GM19240 (cell line): ENCODE measurements around the gene IL1RAPL2.
"Not testable (repeated sequence)": the region's sequence is repeated elsewhere in the genome, so short reads cannot be mapped to it uniquely, and the experiment has no call there.

ENCODE experiments used
- DNase-seq: peaks from one replicate; pipeline ENCODE4 v3.0.0; 2011; ENCODE audit warnings: low spot score; ENCODE audit not compliant: insufficient read length

Gene IL1RAPL2

DNA sequence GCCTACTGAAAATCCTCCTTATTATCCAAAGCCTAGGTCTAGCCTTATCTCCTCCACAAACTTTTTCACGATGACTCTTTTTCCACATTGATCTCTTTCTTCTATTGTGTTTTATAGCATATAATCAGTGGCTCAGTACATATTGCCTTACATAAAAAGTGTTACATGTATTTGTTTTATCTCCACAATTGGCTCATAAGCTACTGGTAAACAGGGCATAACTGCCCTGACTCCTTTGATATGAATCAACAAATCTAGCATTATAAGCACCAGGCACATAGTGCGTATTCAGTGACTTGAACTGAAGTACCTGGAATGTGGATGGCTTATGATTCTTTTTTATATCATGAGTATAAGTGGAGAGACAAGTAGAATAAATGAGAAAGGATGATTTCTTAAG is 447.7 kb downstream of the IL1RAPL2 start:
- no peak for DNase-seq

- no peak for DNase-seq
Observed at GRCh38 chrX:105017641-105018040, 451.6 kb downstream of the IL1RAPL2 start.

GRCh38 chrX:105018865-105019264 is 452.9 kb downstream of the IL1RAPL2 start:
- DNase-seq = no peak

GRCh38 chrX:105028962-105029361 is 463.0 kb downstream of the IL1RAPL2 start:
- DNase-seq = not testable (repeated sequence)

- DNase-seq = no peak
Observed at GRCh38 chrX:105038672-105039328, 472.8 kb downstream of the IL1RAPL2 start.

GRCh38 chrX:105050921-105051320 is 484.9 kb downstream of the IL1RAPL2 start:
- DNase-seq = no peak

- DNase-seq = no peak
Observed at GRCh38 chrX:105051364-105051763, 485.4 kb downstream of the IL1RAPL2 start.

- no peak for DNase-seq
Observed at GRCh38 chrX:105052926-105053325, 486.9 kb downstream of the IL1RAPL2 start.

- no peak for DNase-seq
Observed at GRCh38 chrX:105063743-105064142, 497.7 kb downstream of the IL1RAPL2 start.

DNA sequence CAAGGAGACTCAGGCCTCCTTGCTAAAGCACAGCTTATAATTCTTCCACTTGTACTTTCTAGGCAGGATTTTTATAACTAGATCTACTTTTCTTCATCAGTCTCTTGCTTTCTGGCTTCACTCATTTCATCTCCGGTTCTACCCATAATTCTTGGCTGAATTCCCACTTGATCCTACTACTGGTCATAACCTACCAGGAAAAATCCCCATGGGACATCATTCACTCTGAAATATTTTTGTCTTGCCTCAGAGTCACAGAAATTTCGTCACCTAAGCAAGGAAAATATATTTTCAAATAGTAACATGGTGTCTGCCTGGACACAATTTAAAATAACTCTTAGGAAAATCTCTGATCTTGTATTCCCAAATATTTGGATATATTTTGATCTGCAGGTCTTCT is 532.2 kb downstream of the IL1RAPL2 start:
- no peak for DNase-seq

- DNase-seq = no peak
Observed at GRCh38 chrX:105098812-105099211, 532.8 kb downstream of the IL1RAPL2 start.

- no peak for DNase-seq
Observed at GRCh38 chrX:105101378-105101777, 535.4 kb downstream of the IL1RAPL2 start.

DNA sequence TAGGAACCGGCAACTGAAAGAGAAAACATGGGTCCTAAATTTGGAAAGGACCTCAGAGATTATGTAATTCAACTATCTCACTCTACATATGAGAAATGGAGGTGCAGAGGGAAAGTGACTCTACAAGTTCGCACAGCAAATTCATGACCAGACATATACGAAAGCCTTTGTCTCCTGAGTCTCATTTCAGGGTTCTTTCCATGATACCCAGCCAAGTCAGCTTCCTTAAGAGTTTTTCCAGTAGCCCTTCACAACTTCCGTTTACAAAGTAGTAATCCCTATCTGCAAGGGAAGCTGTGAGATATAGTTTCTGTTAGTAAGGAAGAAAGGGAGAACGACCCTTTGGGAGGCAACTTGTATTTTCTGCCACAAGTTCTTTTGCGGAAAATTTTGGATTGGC is 543.9 kb downstream of the IL1RAPL2 start:
- no peak for DNase-seq

DNA sequence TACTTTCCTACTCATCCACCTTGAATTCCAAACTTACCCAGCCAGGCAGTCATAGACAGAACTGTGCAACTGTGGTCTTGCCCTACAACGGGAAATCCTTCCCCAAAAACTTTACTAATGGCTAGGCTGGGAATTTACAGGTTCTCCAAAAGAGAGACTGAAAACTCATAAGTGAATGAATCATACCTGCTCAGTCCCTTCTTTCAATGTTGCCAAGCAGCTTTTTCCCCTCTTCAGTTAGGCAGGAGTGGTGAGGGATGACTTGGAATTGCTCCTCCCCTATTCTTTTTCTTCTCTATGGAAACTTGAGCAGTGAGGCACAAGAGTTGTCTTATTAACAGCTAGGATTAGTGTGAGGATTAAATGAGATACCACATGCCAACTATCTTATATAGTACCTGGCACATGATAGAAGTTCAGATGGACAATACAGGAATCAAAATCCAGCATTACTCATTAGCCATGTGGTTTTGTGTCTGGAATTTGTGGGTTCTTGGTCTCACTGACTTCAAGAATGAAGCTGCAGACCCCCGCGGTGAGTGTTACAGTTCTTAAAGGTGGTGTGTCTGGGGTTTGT is 548.6 kb downstream of the IL1RAPL2 start:
- no peak for DNase-seq

- DNase-seq = not testable (repeated sequence)
Observed at GRCh38 chrX:105115596-105116320, 549.8 kb downstream of the IL1RAPL2 start.

DNA sequence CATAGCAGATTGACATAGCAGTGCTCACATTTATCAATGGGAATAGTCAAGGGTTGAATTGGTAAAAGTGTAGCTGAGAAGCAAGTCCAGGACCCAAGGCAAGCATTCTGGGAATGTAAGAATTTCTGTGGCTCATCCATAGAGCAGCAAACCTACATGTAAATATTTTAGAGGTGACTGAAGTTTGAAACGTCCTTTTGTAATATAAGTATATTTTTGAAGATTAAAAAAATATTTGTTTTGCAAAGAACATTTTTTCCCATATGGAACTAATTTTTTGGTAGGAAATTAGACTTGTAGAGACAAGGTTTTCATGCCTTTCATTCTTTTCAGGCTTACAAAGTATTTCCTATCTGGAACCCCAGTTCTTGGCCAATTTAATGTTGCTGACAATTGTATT is 550.5 kb downstream of the IL1RAPL2 start:
- no peak for DNase-seq

- DNase-seq = no peak
Observed at GRCh38 chrX:105117621-105118020, 551.6 kb downstream of the IL1RAPL2 start.

GRCh38 chrX:105120463-105120862 is 554.5 kb downstream of the IL1RAPL2 start:
- DNase-seq = no peak

- no peak for DNase-seq
Observed at GRCh38 chrX:105121186-105121585, 555.2 kb downstream of the IL1RAPL2 start.

GRCh38 chrX:105126201-105126600 is 560.2 kb downstream of the IL1RAPL2 start:
- DNase-seq = no peak

GRCh38 chrX:105134273-105134672 is 568.3 kb downstream of the IL1RAPL2 start:
- DNase-seq = no peak

DNA sequence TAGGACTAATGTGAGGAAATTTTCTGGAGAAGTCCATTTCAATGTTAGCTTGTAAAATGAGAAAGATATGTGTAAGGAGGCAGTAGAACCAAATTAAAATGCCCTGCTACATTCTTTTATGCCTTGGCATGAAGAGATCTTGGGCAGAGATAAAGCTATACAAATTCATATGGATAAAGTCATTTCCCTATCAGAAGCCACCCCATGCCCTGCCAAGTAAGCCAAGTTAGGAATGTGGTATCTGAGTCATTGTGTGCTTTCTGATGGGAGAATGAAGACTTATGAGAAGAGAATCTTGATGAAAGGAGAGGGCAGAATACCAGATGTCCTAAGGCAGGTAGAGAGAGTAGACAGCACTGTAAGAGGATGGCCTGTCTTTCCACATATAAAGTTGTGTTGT is 570.8 kb downstream of the IL1RAPL2 start:
- DNase-seq = no peak

- no peak for DNase-seq
Observed at GRCh38 chrX:105150036-105150435, 584.0 kb downstream of the IL1RAPL2 start.
